ENCODE measurements around the gene MMP17. TPM values are rescaled to one million over a fixed set of nuclear protein-coding genes. Genes with fewer than 3 reads are reported as not detected.

MMP17 gene
- total and polyA plus RNA-seq, 2 donors (not counting 1 experiment from before 2014, with no cell fraction given) = 14.8 to 140 TPM

GRCh38 chr12:131831635-131832041, 3.4 kb downstream of the MMP17 start:
- DNase-seq = no peak
- Histone ChIP-seq H3K4me1 (ENCODE audit: control insufficient read depth in 2 of 2, insufficient read depth in 2 of 2, low read length in 2 of 2) (peaks cover 26 to 31% of the 10 kb centered on the region in 2 donors), H3K79me2 (ENCODE audit: control insufficient read depth, insufficient read depth, low read length) (peaks cover 34% of the 10 kb centered on the region), H3K4me3 (ENCODE audit: control extremely low read depth in 1 of 5, extremely low read depth in 1 of 5, insufficient read depth in 1 of 5, low read depth in 2 of 5, low read length in 4 of 5) (no peak overlapping the region), H3K36me3 (replicated peaks in 1 of 2; ENCODE audit: control extremely low read depth in 1 of 2, control insufficient read depth in 1 of 2, extremely low read depth in 1 of 2, insufficient read depth in 2 of 2, low read length in 1 of 2) (no peaks in the 10 kb centered on the region), H3K27me3 (replicated peaks in 1 of 4; ENCODE audit: control extremely low read depth in 1 of 4, control insufficient read depth in 3 of 4, insufficient read depth in 4 of 4, low read length in 3 of 4) (peaks cover 0 to 17% (median 8%) of the 10 kb centered on the region in 4 experiments), H3K27ac (ENCODE audit: low read length in 2 of 2) (no peak overlapping the region), H3K9ac (ENCODE audit: low read length) (no peak overlapping the region), H4K20me1 (ENCODE audit: control insufficient read depth, insufficient read depth, low read length, poor library complexity, severe bottlenecking) (peaks cover 56% of the 10 kb centered on the region), H2AFZ (ENCODE audit: insufficient read depth, low read depth, low read length, poor library complexity, severe bottlenecking) (no peak overlapping the region), H3K4me2 (replicated peaks; ENCODE audit: low read depth, low read length, poor library complexity, severe bottlenecking) (peak overlapping the region; percentile 97), H3K9me3 (ENCODE audit: control extremely low read depth in 1 of 3, control insufficient read depth in 2 of 3, insufficient read depth in 1 of 3, low read length in 2 of 3) (peaks cover 0 to 4% (median 0%) of the 10 kb centered on the region in 3 donors)
- no peak for ATAC-seq (ENCODE audit: low read depth)
- H3K4me3 Mint-ChIP-seq = peak overlapping the region; percentile 79
- no peaks in the 10 kb centered on the region for H3K9me3 Mint-ChIP-seq (ENCODE audit: insufficient read depth)
- POLR2A ChIA-PET = no interaction called here
- H3K4me1 Mint-ChIP-seq = peaks cover 24% of the 10 kb centered on the region
- peaks cover 13% of the 10 kb centered on the region for H3K27me3 Mint-ChIP-seq
- CTCF ChIA-PET = interaction anchor here (1.1 to 3.9 kb wide), 4 partner anchors 56 to 915 kb away, joined by 3 to 32 read pairs (median 8); no protein-coding TSS in a partner anchor
- TF ChIP-seq EZH2 (IDR thresholded peaks at IDR 0.05; ENCODE audit: borderline replicate concordance, insufficient read depth, low read depth, low read length, poor library complexity, severe bottlenecking) = no peak
- no peak for TF ChIP-seq CTCF (IDR thresholded peaks at IDR 0.05)
- 70% methylated on average over 5 of the region's 16 CpGs for WGBS (ENCODE audit: insufficient coverage)
- intact Hi-C loops (cut with micrococcal nuclease) = loop anchor here (10.0 kb wide), 1 partner anchor 227 kb away; no protein-coding TSS in a partner anchor
- no peak overlapping the region for H3K27ac Mint-ChIP-seq

- H3K27me3 Mint-ChIP-seq = peaks cover 11% of the 10 kb centered on the region
- Histone ChIP-seq H3K27ac (ENCODE audit: low read length in 2 of 2) (no peak overlapping the region), H3K36me3 (replicated peaks in 1 of 2; ENCODE audit: control extremely low read depth in 1 of 2, control insufficient read depth in 1 of 2, extremely low read depth in 1 of 2, insufficient read depth in 2 of 2, low read length in 1 of 2) (no peaks in the 10 kb centered on the region), H3K79me2 (ENCODE audit: control insufficient read depth, insufficient read depth, low read length) (peaks cover 40% of the 10 kb centered on the region), H4K20me1 (ENCODE audit: control insufficient read depth, insufficient read depth, low read length, poor library complexity, severe bottlenecking) (peaks cover 56% of the 10 kb centered on the region), H3K4me1 (ENCODE audit: control insufficient read depth in 2 of 2, insufficient read depth in 2 of 2, low read length in 2 of 2) (peaks cover 25 to 27% of the 10 kb centered on the region in 2 donors), H3K4me3 (ENCODE audit: control extremely low read depth in 1 of 5, extremely low read depth in 1 of 5, insufficient read depth in 1 of 5, low read depth in 2 of 5, low read length in 4 of 5) (no peak overlapping the region), H3K4me2 (replicated peaks; ENCODE audit: low read depth, low read length, poor library complexity, severe bottlenecking) (no peak overlapping the region), H3K9me3 (ENCODE audit: control extremely low read depth in 1 of 3, control insufficient read depth in 2 of 3, insufficient read depth in 1 of 3, low read length in 2 of 3) (peaks cover 0 to 4% (median 0%) of the 10 kb centered on the region in 3 donors), H3K9ac (ENCODE audit: low read length) (no peak overlapping the region), H3K27me3 (replicated peaks in 1 of 4; ENCODE audit: control extremely low read depth in 1 of 4, control insufficient read depth in 3 of 4, insufficient read depth in 4 of 4, low read length in 3 of 4) (peaks cover 0 to 17% (median 8%) of the 10 kb centered on the region in 4 experiments), H2AFZ (ENCODE audit: insufficient read depth, low read depth, low read length, poor library complexity, severe bottlenecking) (no peak overlapping the region)
- intact Hi-C loops (cut with micrococcal nuclease) = loop anchor here (10.0 kb wide), 1 partner anchor 228 kb away; no protein-coding TSS in a partner anchor
- no peak for TF ChIP-seq CTCF (IDR thresholded peaks at IDR 0.05)
- no peak for TF ChIP-seq EZH2 (IDR thresholded peaks at IDR 0.05; ENCODE audit: borderline replicate concordance, insufficient read depth, low read depth, low read length, poor library complexity, severe bottlenecking)
- H3K9me3 Mint-ChIP-seq (ENCODE audit: insufficient read depth) = no peaks in the 10 kb centered on the region
- CTCF ChIA-PET = no interaction called here
- no peak for ATAC-seq (ENCODE audit: low read depth)
- peak; percentile 10 for DNase-seq
- peaks cover 20% of the 10 kb centered on the region for H3K4me1 Mint-ChIP-seq
- H3K27ac Mint-ChIP-seq = no peak overlapping the region
- POLR2A ChIA-PET = no interaction called here
- peak overlapping the region; percentile 7 for H3K4me3 Mint-ChIP-seq
- 72% methylated on average over 31 of the region's 31 CpGs for WGBS (ENCODE audit: insufficient coverage)
These were observed 4.4 kb downstream of the MMP17 start for GRCh38 chr12:131832321-131833231.
